GM21360 (cell line): ENCODE data around the gene SLC16A10.
"Not testable (repeated sequence)": the region's sequence is repeated elsewhere in the genome, so short reads cannot be mapped to it uniquely, and the experiment has no call there.

Experiments used
- ATAC-seq: cut with Tn5 transposase; IDR thresholded peaks from one replicate; pipeline ENCODE4 v1.9.1; 2021; ENCODE audit warnings: mild to moderate bottlenecking, moderate library complexity; ENCODE audit not compliant: unreplicated experiment

Gene SLC16A10

GRCh38 chr6:111087106-111087835 lies at the start of gene SLC16A10:
TSS of gene SLC16A10 (plus strand) at chr6:111087503. CDS start at chr6:111087753, 250 bp downstream.
- ATAC-seq, result peak; percentile 85

DNA sequence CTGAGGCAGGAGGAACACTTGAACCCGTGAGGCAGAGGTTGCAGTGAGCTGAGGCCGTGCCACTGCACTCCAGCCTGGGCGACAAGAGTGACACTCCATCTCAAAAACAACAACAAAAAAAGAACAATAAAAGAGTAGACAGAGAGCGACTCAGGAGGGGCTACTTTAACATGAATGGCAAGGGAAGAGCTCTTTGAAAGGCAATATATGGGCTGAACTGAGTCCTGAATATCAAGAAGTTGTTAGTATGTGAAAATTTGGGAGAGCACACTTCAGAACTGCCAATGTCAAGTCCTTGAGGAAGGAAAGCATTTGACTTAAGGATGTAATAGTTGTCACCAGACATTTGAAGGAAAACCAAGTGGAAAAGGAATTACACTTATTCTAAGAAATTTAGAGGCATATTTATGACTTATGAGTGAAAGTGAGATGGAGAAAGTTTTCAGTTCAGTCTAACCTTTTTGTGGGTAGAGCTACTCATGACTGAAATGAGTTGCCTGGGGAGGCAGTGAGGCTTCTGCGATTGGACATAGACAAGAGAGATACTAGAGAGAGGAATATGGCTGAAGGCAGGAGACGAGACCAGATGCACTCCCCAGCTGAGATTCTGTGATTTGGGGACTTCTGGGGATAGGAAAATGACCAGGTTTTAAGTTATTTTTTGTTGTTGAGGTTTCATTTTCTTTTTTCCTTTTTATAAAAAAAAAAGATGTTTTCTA lies 48.6 kb upstream of the SLC16A10 start:
- peak; percentile 90 for ATAC-seq

DNA sequence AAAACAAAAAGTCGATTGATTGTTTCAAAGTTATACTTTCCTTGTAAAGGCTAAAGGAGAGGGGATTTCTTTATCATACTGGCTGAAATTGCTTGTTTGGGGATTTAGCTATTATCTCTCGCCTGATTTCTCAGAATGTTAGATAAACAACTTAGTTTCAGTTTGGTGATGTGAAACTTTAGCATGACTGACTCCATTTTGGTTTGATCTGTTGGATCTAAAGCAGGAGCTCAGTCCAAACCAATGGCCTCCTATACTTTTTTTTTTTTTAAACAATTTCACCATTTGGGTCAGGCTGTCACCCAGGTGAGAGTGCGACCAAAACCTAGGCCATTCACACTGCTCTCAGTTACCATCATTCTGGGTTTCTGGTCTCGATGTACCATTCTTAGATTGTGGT lies 45.4 kb upstream of the SLC16A10 start:
- no peak for ATAC-seq

- no peak for ATAC-seq
Measured at GRCh38 chr6:111047244-111047643, 40.1 kb upstream of the SLC16A10 start.

GRCh38 chr6:111050261-111051023 lies 36.9 kb upstream of the SLC16A10 start:
- ATAC-seq, result no peak

- ATAC-seq, result no peak
Measured at GRCh38 chr6:111052171-111052570, 35.1 kb upstream of the SLC16A10 start.

- no peak for ATAC-seq
Measured at GRCh38 chr6:111057074-111057752, 30.1 kb upstream of the SLC16A10 start.

- ATAC-seq, result no peak
Measured at GRCh38 chr6:111061508-111061907, 25.8 kb upstream of the SLC16A10 start.

- ATAC-seq, result not testable (repeated sequence)
Measured at GRCh38 chr6:111061985-111062384, 25.3 kb upstream of the SLC16A10 start.

GRCh38 chr6:111062860-111063259 lies 24.4 kb upstream of the SLC16A10 start:
- not testable (repeated sequence) for ATAC-seq

- ATAC-seq, result no peak
Measured at GRCh38 chr6:111068109-111068865, 19.0 kb upstream of the SLC16A10 start.

GRCh38 chr6:111068866-111069234 lies 18.5 kb upstream of the SLC16A10 start:
- ATAC-seq, result no peak

- ATAC-seq, result no peak
Measured at GRCh38 chr6:111069382-111070104, 17.8 kb upstream of the SLC16A10 start.

GRCh38 chr6:111070105-111071005 lies 16.9 kb upstream of the SLC16A10 start:
- ATAC-seq, result no peak

DNA sequence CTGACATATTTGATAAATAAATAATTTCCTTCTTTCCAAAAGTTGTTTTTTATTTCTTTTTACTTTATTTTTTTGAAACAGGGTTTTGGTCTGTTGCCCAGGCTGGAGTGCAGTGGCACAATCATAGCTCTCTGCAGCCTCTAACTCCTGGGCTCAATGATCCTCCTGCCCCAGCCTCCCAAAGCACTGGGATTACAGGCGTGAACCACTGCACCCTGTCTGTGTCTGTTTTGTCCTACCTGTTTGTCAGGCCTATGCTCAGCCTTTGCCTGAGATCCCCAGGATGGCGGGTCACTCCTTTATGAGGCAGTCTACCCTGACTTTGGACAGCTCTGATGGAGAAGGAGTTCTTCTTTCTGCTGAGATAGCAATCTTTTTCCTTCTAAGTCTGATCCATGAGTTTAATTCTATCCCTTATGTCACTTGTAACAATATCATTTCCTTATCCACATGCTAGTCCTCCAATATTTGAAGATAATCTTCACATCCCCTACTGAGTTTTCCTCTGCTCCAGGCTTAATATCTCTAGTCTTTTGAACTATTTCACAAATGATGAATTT lies 14.4 kb upstream of the SLC16A10 start:
- no peak for ATAC-seq

GRCh38 chr6:111074311-111074710 lies 13.0 kb upstream of the SLC16A10 start:
- no peak for ATAC-seq

GRCh38 chr6:111076024-111076695 lies 11.1 kb upstream of the SLC16A10 start:
- ATAC-seq, result no peak

DNA sequence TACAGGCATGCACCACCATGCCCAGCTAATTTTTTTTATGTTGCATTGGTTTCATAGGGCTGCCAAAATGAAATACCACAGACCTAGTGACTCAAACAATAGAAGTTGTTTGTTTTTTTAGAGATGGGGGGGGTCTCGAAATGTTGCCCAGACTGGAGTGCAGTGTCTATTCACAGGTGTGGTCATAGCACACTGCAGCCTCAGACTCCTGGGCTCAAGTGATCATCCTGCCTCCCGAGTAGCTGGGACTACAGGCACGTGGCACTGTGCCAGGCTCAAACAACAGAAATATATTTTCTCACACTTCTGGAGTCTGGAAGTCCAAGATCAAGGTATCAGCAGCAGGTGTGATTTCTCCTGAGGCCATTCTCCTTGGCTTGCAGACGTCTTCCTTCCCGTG lies 6.6 kb upstream of the SLC16A10 start:
- no peak for ATAC-seq
